HG02678 (cell line): ENCODE results near the gene SPAG6.
A peak's percentile ranks its signal among the peaks of the same experiment; 100 is the strongest.

Source experiments
- ATAC-seq: cut with Tn5 transposase; IDR thresholded peaks from one replicate; pipeline ENCODE4 v1.9.1; 2021; ENCODE audit warnings: mild to moderate bottlenecking, moderate library complexity; ENCODE audit not compliant: unreplicated experiment

Gene SPAG6

DNA sequence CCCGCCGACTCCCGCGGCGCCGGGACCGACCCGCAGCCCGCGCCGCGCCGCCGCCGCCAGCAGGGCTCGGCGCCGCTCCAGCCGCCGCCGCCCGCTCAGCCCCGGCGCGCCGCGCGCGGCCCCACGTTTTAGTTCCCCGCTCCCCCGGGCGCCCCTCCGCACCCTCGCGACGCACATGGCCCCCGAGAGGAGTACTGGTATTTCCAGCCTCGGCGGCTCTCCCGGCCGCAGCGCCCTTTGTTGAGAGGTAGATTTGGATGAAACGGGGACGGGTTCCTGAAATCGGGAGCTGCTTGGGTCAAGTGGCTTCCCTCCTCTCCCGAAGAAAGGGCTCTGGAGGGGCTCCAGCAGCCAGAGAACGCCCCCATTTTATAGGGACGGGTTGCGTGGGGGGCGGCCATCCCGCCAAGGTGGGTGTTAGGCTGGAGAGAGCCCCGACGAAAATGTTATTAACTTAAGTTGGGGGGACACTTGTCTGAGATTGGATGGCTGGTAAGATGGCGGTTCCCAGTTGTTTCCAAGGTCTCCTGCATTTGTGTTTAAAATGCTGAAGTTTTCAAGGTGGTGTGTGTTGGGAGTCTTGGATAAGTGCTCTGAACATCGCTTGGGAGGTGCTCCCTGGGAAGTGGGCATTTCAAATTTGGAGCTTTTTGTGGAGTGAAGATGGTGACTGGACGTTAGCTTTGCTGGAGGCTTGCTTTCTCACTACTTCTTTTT is 23.2 kb upstream of the SPAG6 start:
- ATAC-seq, result no peak

- ATAC-seq, result no peak
These were observed 22.6 kb upstream of the SPAG6 start for GRCh38 chr10:22322641-22323160.

- no peak for ATAC-seq
These were observed 21.6 kb upstream of the SPAG6 start for GRCh38 chr10:22323538-22324305.

DNA sequence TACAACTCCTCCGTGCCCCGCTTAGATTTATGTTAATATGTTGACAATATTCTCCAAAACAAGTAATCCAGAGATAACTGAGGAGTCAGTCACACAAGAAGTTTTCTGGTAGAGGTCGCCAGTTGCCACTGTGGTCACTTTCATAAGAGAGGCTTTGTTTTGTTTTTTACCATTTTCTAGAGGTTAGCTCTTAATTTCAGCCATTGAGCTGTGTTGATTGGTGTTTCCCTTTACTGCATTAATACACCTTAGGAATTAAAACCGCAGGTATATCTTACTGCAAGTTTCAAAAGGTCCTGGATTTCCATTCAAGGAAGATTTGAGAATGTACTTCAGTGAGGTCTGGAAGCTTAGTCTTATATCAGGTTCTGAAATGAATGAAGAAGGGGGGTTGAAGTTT is 20.9 kb upstream of the SPAG6 start:
- ATAC-seq, result no peak

DNA sequence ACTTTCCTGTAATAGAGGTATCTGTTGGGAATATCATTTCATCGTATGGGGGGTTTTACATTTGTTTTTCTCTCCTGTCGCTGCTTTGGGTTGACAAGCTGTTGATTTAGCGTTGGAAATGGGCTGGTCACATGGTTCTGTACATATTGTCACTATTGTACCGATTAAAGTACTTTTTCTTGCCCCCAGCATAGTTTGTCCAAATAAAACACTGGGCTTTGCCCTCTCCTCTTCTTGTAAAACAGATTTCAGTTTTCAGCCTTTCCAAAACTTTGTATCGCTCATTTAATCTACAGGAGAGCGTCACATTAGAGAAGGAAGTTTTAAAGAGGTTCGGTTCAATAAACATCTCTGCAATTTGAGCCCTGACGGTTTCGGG is 20.4 kb upstream of the SPAG6 start:
- no peak for ATAC-seq

DNA sequence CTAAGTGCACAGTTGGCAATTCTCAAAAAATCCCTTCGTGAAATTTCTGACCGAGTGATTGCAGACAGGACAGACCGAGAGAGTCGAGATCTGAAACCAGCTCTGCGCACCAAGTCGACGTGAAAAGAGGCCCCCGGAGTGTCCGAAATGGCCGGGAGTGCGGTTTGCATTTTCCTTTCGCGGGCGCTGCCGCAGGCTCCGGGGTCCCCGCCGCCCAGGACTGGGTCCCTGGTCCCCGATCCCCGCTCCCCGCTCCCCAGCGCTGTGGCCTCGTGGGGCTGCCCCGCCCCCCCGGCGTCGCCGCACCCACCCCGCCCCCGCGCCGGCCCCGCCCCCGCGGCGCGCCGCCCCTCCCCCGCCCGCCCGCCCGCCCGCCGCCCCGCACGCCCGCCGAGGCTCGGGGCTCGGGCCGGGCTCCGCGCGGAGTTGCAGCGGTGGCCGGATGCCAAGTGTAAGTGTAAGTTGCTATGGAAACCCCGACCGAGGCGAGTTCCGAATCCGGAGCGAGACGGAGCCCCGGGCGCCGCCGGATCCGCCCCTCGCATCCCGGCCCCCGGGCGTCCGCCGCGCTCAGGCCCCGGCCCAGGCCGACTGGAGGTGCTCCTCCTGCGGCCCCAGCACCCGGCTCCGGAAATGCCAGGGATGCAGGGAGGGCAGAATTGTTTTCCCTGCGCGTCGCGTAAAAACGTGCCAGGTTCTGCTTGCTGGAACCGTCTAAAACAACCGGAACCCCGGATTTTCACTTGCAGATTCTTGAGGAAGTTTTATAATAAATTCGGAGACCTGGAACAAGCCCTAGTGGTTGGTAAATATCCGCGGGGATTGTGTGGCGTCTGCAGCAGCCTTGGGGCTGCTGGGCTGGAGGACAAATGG is 19.8 kb upstream of the SPAG6 start:
- ATAC-seq, result peak; percentile 50

- ATAC-seq, result no peak
These were observed 19.1 kb upstream of the SPAG6 start for GRCh38 chr10:22326145-22326702.

- no peak for ATAC-seq
These were observed 16.1 kb upstream of the SPAG6 start for GRCh38 chr10:22329150-22329549.

- no peak for ATAC-seq
These were observed 13.1 kb upstream of the SPAG6 start for GRCh38 chr10:22332116-22332692.

GRCh38 chr10:22333167-22333974 is 11.9 kb upstream of the SPAG6 start:
- no peak for ATAC-seq

GRCh38 chr10:22333975-22334282 is 11.4 kb upstream of the SPAG6 start:
- ATAC-seq, result no peak

- no peak for ATAC-seq
These were observed 10.7 kb upstream of the SPAG6 start for GRCh38 chr10:22334414-22335172.

DNA sequence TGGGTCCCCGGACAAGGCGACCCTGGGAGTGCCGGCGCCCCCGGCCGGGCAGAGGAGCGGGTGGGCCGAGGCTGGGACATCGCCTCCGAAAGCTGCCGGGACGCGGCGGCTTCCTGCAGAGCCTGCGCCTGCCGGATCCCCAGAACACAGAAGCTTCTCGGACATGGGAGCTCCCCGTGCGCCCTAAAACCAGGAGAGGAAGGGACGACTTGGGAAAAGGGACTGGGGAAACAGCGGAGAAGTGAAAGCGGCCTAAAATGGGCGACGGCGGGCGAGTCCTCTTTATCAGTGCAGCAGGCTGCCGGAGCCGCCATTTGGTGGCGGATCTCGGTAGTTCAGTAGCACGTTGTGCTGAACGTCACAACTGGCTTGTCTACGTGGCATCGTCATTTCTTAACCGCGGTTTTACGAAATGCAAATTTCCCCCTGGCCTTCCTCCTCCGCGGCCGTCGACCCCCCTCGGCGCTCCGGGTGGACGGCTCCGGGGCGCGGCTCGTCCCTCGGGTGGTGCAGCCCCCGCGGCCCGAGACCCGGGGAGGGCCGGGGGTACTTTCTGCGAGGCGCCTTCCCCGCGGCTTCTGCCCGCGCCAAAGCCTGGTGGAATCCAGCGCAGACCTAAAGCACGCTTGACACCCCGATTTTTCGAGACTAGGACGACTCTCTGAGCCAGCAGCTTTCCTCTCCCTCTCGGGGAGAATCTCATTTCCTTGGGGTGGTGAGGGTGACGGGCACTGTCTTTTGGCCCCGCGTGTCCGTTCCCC is 9.9 kb upstream of the SPAG6 start:
- peak; percentile 58 for ATAC-seq

- no peak for ATAC-seq
These were observed 7.0 kb upstream of the SPAG6 start for GRCh38 chr10:22338185-22338900.

GRCh38 chr10:22338931-22339330 is 6.4 kb upstream of the SPAG6 start:
- ATAC-seq, result no peak

GRCh38 chr10:22339761-22340328 is 5.5 kb upstream of the SPAG6 start:
- ATAC-seq, result no peak

- ATAC-seq, result peak; percentile 57
These were observed 4.7 kb upstream of the SPAG6 start for GRCh38 chr10:22340329-22341189.
